ENCODE data around the gene HOXC11. TPM values are rescaled to one million over a fixed set of nuclear protein-coding genes. Genes with fewer than 3 reads are reported as not detected.
A peak's percentile ranks its signal among the peaks of the same experiment; 100 is the strongest.

The HOXC11 gene
- polyA plus RNA-seq, 4 donors, result 0.03 to 1.1 (median 0.63) TPM

DNA sequence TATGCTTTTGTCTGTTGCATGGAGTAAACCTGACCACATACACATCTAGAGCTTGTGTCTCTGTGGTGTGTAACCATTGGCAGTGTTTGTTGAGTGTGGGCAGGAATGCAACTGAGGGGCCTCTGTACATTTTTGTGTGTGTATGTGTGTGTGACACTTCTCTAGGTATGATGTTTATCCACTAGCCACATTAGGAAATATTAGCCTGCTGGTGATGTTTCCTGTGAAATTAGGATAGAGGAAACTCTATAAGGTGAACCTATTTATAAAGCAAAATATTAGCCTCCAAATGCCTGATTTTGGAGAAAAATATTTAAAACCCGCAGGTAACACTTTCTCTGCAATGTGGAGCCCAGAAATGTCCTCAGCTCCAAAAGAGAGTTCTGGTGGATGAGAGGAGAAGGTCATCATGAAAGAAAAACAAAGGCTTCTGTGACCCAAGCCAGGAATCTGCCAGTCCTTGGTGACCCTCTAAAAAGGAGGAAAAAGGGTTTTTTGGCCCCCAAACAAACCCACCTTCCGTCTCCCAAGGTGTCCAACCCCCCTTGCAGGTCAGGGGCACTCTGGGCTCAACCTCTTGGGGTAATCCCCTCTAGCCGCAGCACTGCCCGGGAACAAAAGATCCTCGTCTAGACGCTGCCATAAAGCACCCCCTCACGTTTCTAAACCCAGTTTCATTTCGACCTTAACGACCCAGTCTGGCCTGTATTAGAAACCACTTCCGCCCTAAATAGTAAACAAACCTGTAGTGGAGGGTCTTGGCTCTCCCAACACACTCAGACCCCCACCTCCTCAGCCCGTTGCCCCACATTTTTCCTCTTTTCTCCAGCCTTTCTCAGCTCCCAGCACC is 4.9 kb downstream of the HOXC11 start:
- peaks cover 0 to 16% of the 10 kb centered on the region in 2 donors for H3K9me3 ChIP-seq (ENCODE audit: control insufficient read depth in 2 of 2, insufficient read depth in 1 of 2, low read depth in 1 of 2, low read length in 1 of 2)
- H3K27ac ChIP-seq (ENCODE audit: low read depth in 1 of 3, low read length in 2 of 3), result peak overlapping the region in 1 of 3 donors; percentile 97
- no peak for FAIRE-seq
- peak; percentile 40 to 89 for DNase-seq
- peaks cover 3 to 36% (median 13%) of the 10 kb centered on the region in 3 donors for H3K4me1 ChIP-seq (ENCODE audit: control insufficient read depth in 3 of 3, insufficient read depth in 2 of 3, low read depth in 1 of 3, low read length in 2 of 3)
- no peaks in the 10 kb centered on the region for H3K36me3 ChIP-seq (ENCODE audit: control insufficient read depth in 3 of 3, insufficient read depth in 2 of 3, low read depth in 1 of 3, low read length in 3 of 3)
- peaks cover 0 to 88% (median 65%) of the 10 kb centered on the region in 3 donors for H3K27me3 ChIP-seq (ENCODE audit: control insufficient read depth in 3 of 3, insufficient read depth in 3 of 3, low read length in 3 of 3)
- 3 to 6% (median 5%) methylated on average over 11 of the region's 11 CpGs for whole genome bisulfite sequencing, 3 donors
- peak overlapping the region in 1 of 3 donors; percentile 40 for H3K4me3 ChIP-seq (ENCODE audit: low read depth in 1 of 3, low read length in 3 of 3)

DNA sequence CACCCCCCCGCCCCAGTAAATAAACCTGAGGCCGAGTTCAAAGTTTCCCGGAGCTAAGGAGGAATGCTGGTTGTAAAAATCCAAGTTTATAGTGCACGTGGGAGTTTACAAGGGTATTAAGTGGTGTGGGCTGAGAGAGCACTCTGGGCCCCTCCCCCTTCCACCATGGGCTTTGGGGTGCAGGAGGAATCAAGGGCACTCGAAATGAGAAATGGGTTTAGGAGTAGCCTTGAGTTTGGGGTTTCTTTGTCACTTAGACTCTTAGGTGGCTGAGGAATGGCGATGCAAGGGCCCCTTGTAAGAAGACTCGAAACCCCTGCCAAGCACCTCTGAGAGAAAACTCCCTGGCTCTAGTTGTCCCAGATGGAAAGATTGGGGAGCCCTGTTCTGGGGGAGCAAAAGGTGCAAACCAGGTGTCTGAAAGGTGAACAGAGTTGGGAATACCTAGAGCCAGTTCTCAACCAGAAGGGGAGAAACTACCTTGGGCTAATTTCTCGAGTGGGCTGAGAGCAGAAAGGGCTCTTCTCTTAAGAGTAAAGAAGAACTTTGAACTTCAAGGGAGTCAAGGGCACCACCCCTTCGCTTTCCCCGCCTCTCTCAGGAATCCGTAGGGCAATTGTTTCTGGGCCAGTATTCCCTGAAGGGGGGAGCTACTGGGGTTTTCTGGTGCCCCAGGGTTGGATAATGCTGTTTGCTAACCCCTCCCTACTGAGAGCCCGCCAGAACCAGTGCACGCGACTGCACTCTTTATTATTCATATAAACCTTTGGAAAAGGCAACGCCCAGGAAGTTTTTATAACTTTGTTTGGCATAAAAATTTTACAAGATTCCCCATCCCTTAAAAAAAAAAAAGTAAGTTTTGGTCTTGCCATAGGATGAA is 5.8 kb downstream of the HOXC11 start:
- H3K4me1 ChIP-seq (ENCODE audit: control insufficient read depth in 3 of 3, insufficient read depth in 2 of 3, low read depth in 1 of 3, low read length in 2 of 3), result peaks cover 3 to 36% (median 10%) of the 10 kb centered on the region in 3 donors
- no peak for FAIRE-seq
- H3K27me3 ChIP-seq (ENCODE audit: control insufficient read depth in 3 of 3, insufficient read depth in 3 of 3, low read length in 3 of 3), result peaks cover 0 to 88% (median 65%) of the 10 kb centered on the region in 3 donors
- peak; percentile 91 for DNase-seq
- peak overlapping the region in 1 of 3 donors; percentile 40 for H3K4me3 ChIP-seq (ENCODE audit: low read depth in 1 of 3, low read length in 3 of 3)
- peak overlapping the region in 2 of 3 donors; percentile 5 to 97 for H3K27ac ChIP-seq (ENCODE audit: low read depth in 1 of 3, low read length in 2 of 3)
- no peaks in the 10 kb centered on the region for H3K36me3 ChIP-seq (ENCODE audit: control insufficient read depth in 3 of 3, insufficient read depth in 2 of 3, low read depth in 1 of 3, low read length in 3 of 3)
- 1 to 10% (median 8%) methylated on average over 15 of the region's 15 CpGs for WGBS, 3 donors
- H3K9me3 ChIP-seq (ENCODE audit: control insufficient read depth in 2 of 2, insufficient read depth in 1 of 2, low read depth in 1 of 2, low read length in 1 of 2), result peaks cover 0 to 16% of the 10 kb centered on the region in 2 donors

DNA sequence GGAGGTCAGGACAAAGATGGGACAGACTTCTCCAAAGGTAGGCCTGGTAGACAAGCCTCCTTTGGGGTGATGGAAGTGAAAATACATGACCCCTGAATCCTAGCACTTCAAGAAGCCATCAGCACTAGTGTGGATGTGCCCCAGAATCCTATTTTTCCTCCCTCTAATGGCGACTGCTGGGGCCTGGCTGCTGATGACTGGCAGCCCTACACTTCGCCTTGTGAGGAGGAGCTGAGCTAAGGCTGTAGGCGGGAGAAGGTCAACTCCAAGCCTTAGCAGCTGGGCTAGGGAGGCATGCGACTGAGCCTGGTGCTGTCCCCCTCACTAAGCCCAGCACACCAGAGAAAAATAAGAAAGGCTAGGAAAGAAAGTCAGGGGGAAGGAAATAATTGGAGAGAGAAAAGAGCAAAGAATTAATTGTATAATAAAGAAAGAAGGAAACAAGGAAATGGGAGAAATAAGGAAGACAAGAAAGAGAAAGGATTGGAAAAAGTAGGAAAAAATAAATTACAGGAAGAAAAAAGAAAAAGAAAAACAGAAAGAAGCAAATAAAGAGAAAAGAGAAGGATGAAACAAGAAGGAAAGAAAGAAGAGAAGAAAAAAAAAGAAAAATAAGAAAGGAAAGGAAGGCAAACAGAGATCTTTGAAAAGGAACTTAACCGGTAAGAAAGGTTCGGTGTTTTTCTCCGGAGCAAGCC is 7.3 kb downstream of the HOXC11 start:
- Histone ChIP-seq H3K4me3 (ENCODE audit: low read depth in 1 of 3, low read length in 3 of 3) (no peak overlapping the region), H3K27ac (ENCODE audit: low read depth in 1 of 3, low read length in 2 of 3) (no peak overlapping the region), H3K27me3 (ENCODE audit: control insufficient read depth in 3 of 3, insufficient read depth in 3 of 3, low read length in 3 of 3) (peaks cover 0 to 87% (median 65%) of the 10 kb centered on the region in 3 donors)

DNA sequence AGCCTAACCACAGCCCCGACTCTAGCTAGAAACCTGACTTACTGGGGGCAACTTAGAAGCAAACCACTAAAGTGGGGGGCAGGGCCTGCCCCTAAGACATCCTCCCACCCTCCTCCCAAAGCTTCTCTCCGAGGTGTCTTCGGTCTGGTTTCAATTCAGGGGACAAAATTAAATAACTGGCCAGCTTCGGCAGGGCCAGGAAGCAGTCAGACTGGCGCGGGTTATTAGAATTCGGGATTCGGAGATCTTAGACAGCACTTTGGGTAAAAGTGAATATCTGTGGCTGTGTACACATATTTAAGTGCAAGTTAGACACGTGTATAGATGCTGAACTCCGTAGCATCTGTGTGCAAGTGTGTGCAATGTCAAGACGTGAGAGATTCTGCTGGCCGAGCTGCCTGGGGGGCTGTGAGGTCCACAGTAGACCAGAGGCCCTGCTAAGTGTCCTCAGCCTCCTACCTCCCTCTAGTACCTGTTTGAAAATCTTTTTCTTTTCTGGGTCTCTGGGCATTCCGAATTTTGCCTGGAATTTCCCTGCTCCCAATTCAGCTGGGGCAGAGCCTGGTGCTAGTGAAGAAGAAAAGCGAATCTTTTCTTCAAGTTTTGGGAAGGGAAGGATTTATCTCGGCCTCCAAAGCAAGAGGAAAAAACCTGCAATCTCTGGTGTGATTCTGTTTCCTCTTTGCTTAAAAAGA is 8.0 kb downstream of the HOXC11 start:
- no peaks in the 10 kb centered on the region for H3K36me3 ChIP-seq (ENCODE audit: control insufficient read depth in 3 of 3, insufficient read depth in 2 of 3, low read depth in 1 of 3, low read length in 3 of 3)
- no peak overlapping the region for H3K4me3 ChIP-seq (ENCODE audit: low read depth in 1 of 3, low read length in 3 of 3)
- peaks cover 3 to 32% (median 6%) of the 10 kb centered on the region in 3 donors for H3K4me1 ChIP-seq (ENCODE audit: control insufficient read depth in 3 of 3, insufficient read depth in 2 of 3, low read depth in 1 of 3, low read length in 2 of 3)
- DNase-seq, result no peak
- no peak for FAIRE-seq
- WGBS, 3 donors, result 43 to 79% (median 59%) methylated on average over 15 of the region's 15 CpGs
- peaks cover 0 to 87% (median 66%) of the 10 kb centered on the region in 3 donors for H3K27me3 ChIP-seq (ENCODE audit: control insufficient read depth in 3 of 3, insufficient read depth in 3 of 3, low read length in 3 of 3)
- peaks cover 0 to 13% of the 10 kb centered on the region in 2 donors for H3K9me3 ChIP-seq (ENCODE audit: control insufficient read depth in 2 of 2, insufficient read depth in 1 of 2, low read depth in 1 of 2, low read length in 1 of 2)
- H3K27ac ChIP-seq (ENCODE audit: low read depth in 1 of 3, low read length in 2 of 3), result no peak overlapping the region

More for the DNA sequence above, 7.3 kb downstream of the HOXC11 start:
- Histone ChIP-seq H3K4me1 (ENCODE audit: control insufficient read depth in 3 of 3, insufficient read depth in 2 of 3, low read depth in 1 of 3, low read length in 2 of 3) (peaks cover 0 to 32% (median 5%) of the 10 kb centered on the region in 3 donors), H3K36me3 (ENCODE audit: control insufficient read depth in 3 of 3, insufficient read depth in 2 of 3, low read depth in 1 of 3, low read length in 3 of 3) (no peaks in the 10 kb centered on the region), H3K9me3 (ENCODE audit: control insufficient read depth in 2 of 2, insufficient read depth in 1 of 2, low read depth in 1 of 2, low read length in 1 of 2) (peaks cover 0 to 16% of the 10 kb centered on the region in 2 donors)
- 49 to 74% (median 52%) methylated on average over 7 of the region's 7 CpGs for WGBS, 3 donors
- no peak for FAIRE-seq
- DNase-seq, result no peak

DNA sequence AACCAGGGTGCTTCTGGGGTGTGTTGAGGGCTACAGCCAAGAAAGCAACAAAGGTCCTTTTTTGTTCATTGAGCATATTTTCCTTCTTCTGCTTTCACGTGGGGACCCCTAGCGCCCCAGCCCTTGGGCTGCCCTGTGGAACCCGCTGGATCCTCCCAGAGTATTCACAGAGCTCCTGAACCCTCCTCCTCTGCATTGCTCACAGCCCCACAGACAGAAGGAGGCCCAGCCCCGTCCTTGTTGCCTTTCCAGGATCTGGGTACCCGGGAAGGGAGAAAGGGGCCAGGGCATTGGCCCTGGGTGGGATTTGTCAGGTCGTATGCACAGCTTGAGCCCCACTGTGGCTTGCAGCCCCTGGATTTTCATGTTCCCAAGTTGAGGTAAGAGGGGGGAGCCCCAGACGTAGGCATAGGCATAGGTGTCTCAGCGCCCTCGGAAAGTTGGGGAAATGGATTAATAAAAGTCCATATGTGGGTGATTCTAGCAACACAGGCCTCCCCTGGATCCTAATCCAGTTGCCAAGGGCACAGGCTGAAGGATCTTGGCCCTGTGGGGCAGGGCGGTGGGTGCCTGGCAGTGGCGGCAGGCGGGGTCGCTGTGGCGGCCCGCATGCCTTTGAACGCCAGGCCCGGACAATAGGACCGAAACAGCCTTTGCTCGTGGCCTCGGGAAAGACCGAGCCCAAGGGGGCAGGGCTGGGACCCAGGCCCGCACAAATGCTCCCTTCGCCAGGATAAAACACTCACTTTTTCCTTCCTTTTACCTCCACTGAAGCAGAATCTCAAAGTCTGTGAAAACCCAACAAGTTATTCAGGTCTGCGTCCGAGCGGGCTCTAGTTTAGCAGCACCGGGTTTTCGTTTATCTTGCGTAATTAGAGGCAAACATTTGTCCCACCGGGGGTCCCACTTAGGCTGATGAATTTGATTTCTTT is 9.0 kb downstream of the HOXC11 start:
- no peaks in the 10 kb centered on the region for H3K36me3 ChIP-seq (ENCODE audit: control insufficient read depth in 3 of 3, insufficient read depth in 2 of 3, low read depth in 1 of 3, low read length in 3 of 3)
- H3K4me1 ChIP-seq (ENCODE audit: control insufficient read depth in 3 of 3, insufficient read depth in 2 of 3, low read depth in 1 of 3, low read length in 2 of 3), result peaks cover 5 to 37% (median 6%) of the 10 kb centered on the region in 3 donors
- DNase-seq (no peak), FAIRE-seq (no peak)
- H3K27me3 ChIP-seq (ENCODE audit: control insufficient read depth in 3 of 3, insufficient read depth in 3 of 3, low read length in 3 of 3), result peaks cover 0 to 87% (median 68%) of the 10 kb centered on the region in 3 donors
- H3K9me3 ChIP-seq (ENCODE audit: control insufficient read depth in 2 of 2, insufficient read depth in 1 of 2, low read depth in 1 of 2, low read length in 1 of 2), result peaks cover 0 to 4% of the 10 kb centered on the region in 2 donors
- 38 to 73% (median 66%) methylated on average over 30 of the region's 30 CpGs for WGBS, 3 donors
- no peak overlapping the region for H3K27ac ChIP-seq (ENCODE audit: low read depth in 1 of 3, low read length in 2 of 3)
- no peak overlapping the region for H3K4me3 ChIP-seq (ENCODE audit: low read depth in 1 of 3, low read length in 3 of 3)

DNA sequence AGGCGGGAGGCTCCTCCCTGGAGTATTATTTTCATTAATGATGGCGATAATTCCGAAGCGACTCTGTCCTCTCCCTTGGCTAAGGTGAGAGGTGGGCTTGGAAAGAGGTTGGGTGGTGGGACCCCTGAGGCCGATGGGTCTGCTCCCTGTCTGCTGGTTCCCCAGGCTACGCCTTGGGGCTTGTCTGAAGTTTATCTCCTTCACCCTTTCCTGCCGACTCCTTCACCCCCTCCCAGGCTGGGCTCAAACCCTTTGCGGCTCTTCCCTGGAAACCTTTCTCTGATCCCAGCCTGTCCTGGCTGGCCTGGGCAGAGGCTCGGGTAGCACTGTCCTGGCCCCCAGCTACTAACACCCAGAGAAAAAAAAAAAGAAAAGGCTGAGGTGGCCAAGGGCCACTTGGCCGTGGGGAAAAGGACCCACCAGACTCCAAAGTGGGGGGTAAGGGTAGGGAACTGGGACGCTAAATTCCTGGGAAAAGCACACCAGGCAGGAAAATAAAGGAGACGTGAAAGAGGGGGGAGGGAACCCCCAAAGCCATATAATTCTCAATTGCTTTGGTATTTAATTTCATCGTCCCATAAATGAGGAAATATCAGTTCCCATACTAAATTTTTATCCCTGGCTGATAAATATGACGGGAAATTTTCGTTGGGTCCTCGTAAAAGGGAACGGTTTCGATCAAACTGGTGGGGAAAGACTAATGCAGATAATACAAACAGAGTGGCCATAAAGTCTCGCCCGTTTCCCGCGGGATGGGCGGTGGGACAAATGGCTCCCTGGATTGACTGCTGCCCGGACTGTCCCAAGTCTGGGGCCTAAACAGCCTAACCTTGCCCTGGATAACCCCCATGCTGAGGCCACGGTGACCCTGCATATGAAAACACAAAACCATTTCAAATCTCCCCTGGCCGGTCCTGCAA is 10.0 kb downstream of the HOXC11 start:
- peaks cover 5 to 32% (median 6%) of the 10 kb centered on the region in 3 donors for H3K4me1 ChIP-seq (ENCODE audit: control insufficient read depth in 3 of 3, insufficient read depth in 2 of 3, low read depth in 1 of 3, low read length in 2 of 3)
- 18 to 34% (median 27%) methylated on average over 26 of the region's 26 CpGs for WGBS, 3 donors
- peaks cover 0 to 4% of the 10 kb centered on the region in 2 donors for H3K9me3 ChIP-seq (ENCODE audit: control insufficient read depth in 2 of 2, insufficient read depth in 1 of 2, low read depth in 1 of 2, low read length in 1 of 2)
- FAIRE-seq, result no peak
- no peak for DNase-seq
- no peaks in the 10 kb centered on the region for H3K36me3 ChIP-seq (ENCODE audit: control insufficient read depth in 3 of 3, insufficient read depth in 2 of 3, low read depth in 1 of 3, low read length in 3 of 3)
- H3K27me3 ChIP-seq (ENCODE audit: control insufficient read depth in 3 of 3, insufficient read depth in 3 of 3, low read length in 3 of 3), result peaks cover 0 to 91% (median 71%) of the 10 kb centered on the region in 3 donors
- H3K4me3 ChIP-seq (ENCODE audit: low read depth in 1 of 3, low read length in 3 of 3), result no peak overlapping the region
- H3K27ac ChIP-seq (ENCODE audit: low read depth in 1 of 3, low read length in 2 of 3), result no peak overlapping the region

Data from small intestine (tissue), 7 donors.